HCT116 (cell line): ENCODE data around the gene NFASC. TPM values are rescaled to one million over a fixed set of nuclear protein-coding genes. Genes with fewer than 3 reads are reported as not detected.

Experiments used
- ATAC-seq: fragments of 200-7000 bp; cut with Tn5 transposase; 2 replicates; pipeline ENCODE4 v1.9.1; 2020; ENCODE audit warnings: mild to moderate bottlenecking, moderate library complexity
- BruUV-seq: library from RNA; stranded (reverse); fragments of 400-500 nt; replicated peaks from 2 replicates; lab custom pipeline; 2021; lab: Mats Ljungman, UMichigan
- CTCF ChIA-PET: fragments of 300-600 bp; sonication (Branson Sonifier 250); formaldehyde crosslinking; loops from one replicate; lab custom pipeline; 2021; ENCODE audit warnings: antibody characterized with exemption; lab: Charles Lee
- POLR2A ChIA-PET: fragments of 300-600, 350-600 bp; sonication (Branson Sonifier 250); formaldehyde crosslinking; loops from one replicate; lab custom pipeline; 2021; ENCODE audit warnings: antibody characterized with exemption; lab: Charles Lee
- RAD21 ChIA-PET, 2 experiments: fragments of 300-600 bp; sonication (Branson Sonifier 250); formaldehyde crosslinking; loops; one replicate each; lab custom pipeline; 2023; ENCODE audit warnings: low total read pairs in 2 of 2; ENCODE audit not compliant: uncharacterized antibody in 2 of 2, unreplicated experiment in 2 of 2, low non-redundant PET in 1 of 2; lab: Charles Lee
- DNase-seq: peaks from one replicate; pipeline ENCODE4 v3.0.0-alpha.2; 2010; ENCODE audit warnings: low read depth, low spot score
- H2AFZ ChIP-seq: fragments of 200-600 bp; shearing (Covaris generic), sonication (generic); 2 replicates; pipeline ENCODE4 v1.6.1; 2017; ENCODE audit warnings: low read depth, mixed run types, mixed read lengths, antibody characterized with exemption, low read length; ENCODE audit not compliant: poor library complexity, severe bottlenecking
- H3K27ac ChIP-seq: 2 replicates; pipeline ENCODE4 v1.5.1; 2012; ENCODE audit warnings: low read depth, low read length
- H3K27me3 ChIP-seq: fragments of 200-600 bp; sonication (generic); 2 replicates; pipeline ENCODE4 v1.6.1; 2016; ENCODE audit warnings: mixed run types, low read length, mixed read lengths; ENCODE audit not compliant: insufficient read depth
- H3K36me3 ChIP-seq, 2 experiments: fragments of 200-500 bp in 1 of 2; fragments of 200-600 bp in 1 of 2; sonication (Bioruptor generic) in 1 of 2; sonication (generic) in 1 of 2; 2 replicates each; pipeline versions ENCODE4 v1.5.1 to v1.6.1; 2014 to 2016; ENCODE audit warnings: low read length in 2 of 2, inconsistent platforms in 1 of 2, mixed read lengths in 1 of 2, mixed run types in 1 of 2; ENCODE audit not compliant: insufficient read depth in 2 of 2, control insufficient read depth in 1 of 2
- H3K4me1 ChIP-seq, 2 experiments: fragments of 200-600 bp in 1 of 2; sonication (generic) in 1 of 2; 2 replicates each; pipeline versions ENCODE4 v1.5.1 to v1.6.1; 2012 to 2017; ENCODE audit warnings: low read length in 2 of 2, inconsistent platforms in 1 of 2, mild to moderate bottlenecking in 1 of 2, mixed read lengths in 1 of 2, mixed run types in 1 of 2, moderate library complexity in 1 of 2; ENCODE audit not compliant: insufficient read depth in 2 of 2, control insufficient read depth in 1 of 2
- H3K4me2 ChIP-seq: fragments of 200-600 bp; sonication (generic); 2 replicates; pipeline ENCODE4 v1.6.1; 2017; ENCODE audit warnings: mixed run types, low read length, mixed read lengths
- H3K4me3 ChIP-seq, 2 experiments: fragments of 200-600 bp in 1 of 2; sonication (generic) in 1 of 2; replicated peaks in 1 of 2; 2 replicates each; pipeline ENCODE4 v1.5.1; 2011 to 2016; ENCODE audit warnings: low read length in 2 of 2, control low read depth in 1 of 2, low read depth in 1 of 2, mild to moderate bottlenecking in 1 of 2, mixed read lengths in 1 of 2, mixed run types in 1 of 2
- H3K79me2 ChIP-seq: fragments of 200-600 bp; sonication (generic); 2 replicates; pipeline ENCODE4 v1.6.1; 2017; ENCODE audit warnings: mild to moderate bottlenecking, mixed run types, low read length, moderate library complexity, mixed read lengths; ENCODE audit not compliant: insufficient read depth
- H3K9ac ChIP-seq: fragments of 200-600 bp; sonication (generic); 2 replicates; pipeline ENCODE4 v1.6.1; 2016; ENCODE audit warnings: low read length, mixed read lengths
- H3K9me2 ChIP-seq: fragments of 200-600 bp; sonication (generic), shearing (Covaris generic); 2 replicates; pipeline ENCODE4 v1.6.1; 2017; ENCODE audit warnings: mixed run types, mild to moderate bottlenecking, moderate library complexity; ENCODE audit not compliant: insufficient read depth
- H3K9me3 ChIP-seq, 2 experiments: fragments of 200-500 bp in 1 of 2; fragments of 200-600 bp in 1 of 2; sonication (Bioruptor generic) in 1 of 2; sonication (generic) in 1 of 2; 2 replicates each; pipeline ENCODE4 v1.6.1; 2014 to 2017; ENCODE audit warnings: low read length in 2 of 2, mixed read lengths in 2 of 2, inconsistent platforms in 1 of 2, low read depth in 1 of 2, mild to moderate bottlenecking in 1 of 2, mixed run types in 1 of 2, moderate library complexity in 1 of 2; ENCODE audit not compliant: control insufficient read depth in 1 of 2, insufficient read depth in 1 of 2
- H4K20me1 ChIP-seq: fragments of 200-600 bp; sonication (generic), shearing (Covaris generic); 2 replicates; pipeline ENCODE4 v1.6.1; 2017; ENCODE audit warnings: mixed run types, mild to moderate bottlenecking, moderate library complexity; ENCODE audit not compliant: insufficient read depth
- ATF3 ChIP-seq: IDR thresholded peaks from 2 replicates; pipeline ENCODE4 v1.6.1; 2012
- CTCF ChIP-seq, 3 experiments: fragments of 200-600 bp in 1 of 3; sonication (generic) in 1 of 3; IDR thresholded peaks in 2 of 3; conservative IDR thresholded peaks in 1 of 3; 2 replicates each; pipeline ENCODE4 v1.5.1; 2012 to 2017; ENCODE audit warnings: low read depth in 2 of 3, low read length in 2 of 3, antibody characterized with exemption in 1 of 3, borderline replicate concordance in 1 of 3, control low read depth in 1 of 3, mild to moderate bottlenecking in 1 of 3, mixed read lengths in 1 of 3, mixed run types in 1 of 3, moderate library complexity in 1 of 3; ENCODE audit not compliant: insufficient read depth in 1 of 3
- EGR1 ChIP-seq: IDR thresholded peaks from 2 replicates; pipeline ENCODE4 v1.6.1; 2012; ENCODE audit warnings: low read depth
- ELF1 ChIP-seq: IDR thresholded peaks from 2 replicates; pipeline ENCODE4 v1.6.1; 2012; ENCODE audit warnings: low read depth, borderline replicate concordance
- EZH2 ChIP-seq: fragments of 200-600 bp; sonication (generic); IDR thresholded peaks from 2 replicates; pipeline ENCODE4 v1.6.1; 2017; ENCODE audit warnings: antibody characterized with exemption, mixed run types
- EZH2phosphoT487 ChIP-seq: fragments of 200-600 bp; IDR thresholded peaks from 2 replicates; pipeline ENCODE4 v1.6.1; 2018; ENCODE audit warnings: antibody characterized with exemption, borderline replicate concordance
- FOSL1 ChIP-seq: IDR thresholded peaks from 2 replicates; pipeline ENCODE4 v1.6.1; 2012; ENCODE audit warnings: low read depth
- JUND ChIP-seq: IDR thresholded peaks from 2 replicates; pipeline ENCODE4 v1.6.1; 2012
- POLR2AphosphoS5 ChIP-seq: IDR thresholded peaks from 2 replicates; pipeline ENCODE4 v1.6.1; 2011; ENCODE audit warnings: mild to moderate bottlenecking, low read depth, low read length, moderate library complexity
- REST ChIP-seq: IDR thresholded peaks from 2 replicates; pipeline ENCODE4 v1.6.1; 2012; ENCODE audit warnings: low read depth
- SIN3A ChIP-seq: IDR thresholded peaks from 2 replicates; pipeline ENCODE4 v1.6.1; 2012; ENCODE audit warnings: low read depth
- SRF ChIP-seq: IDR thresholded peaks from 2 replicates; pipeline ENCODE4 v1.6.1; 2012; ENCODE audit warnings: low read depth
- YY1 ChIP-seq: IDR thresholded peaks from 2 replicates; pipeline ENCODE4 v1.6.1; 2011; ENCODE audit warnings: low read length, low read depth, moderate library complexity, mild to moderate bottlenecking; ENCODE audit not compliant: insufficient replicate concordance; ENCODE audit errors: extremely low read depth
- ZBTB33 ChIP-seq: IDR thresholded peaks from 2 replicates; pipeline ENCODE4 v1.6.1; 2011; ENCODE audit warnings: mild to moderate bottlenecking, low read length, moderate library complexity; ENCODE audit not compliant: insufficient replicate concordance; ENCODE audit errors: extremely low read depth
- ZFX ChIP-seq: fragments of 450-650 bp; IDR thresholded peaks from 2 replicates; pipeline ENCODE4 v1.6.1; 2017
- ZNF274 ChIP-seq: fragments of 200-500 bp; sonication (Bioruptor generic); IDR thresholded peaks from 2 replicates; pipeline ENCODE4 v1.6.1; 2014; ENCODE audit warnings: mild to moderate bottlenecking, low read depth, low read length, inconsistent platforms
- intact Hi-C: fragments of 100-400 bp; cut with micrococcal nuclease; formaldehyde crosslinking; loops from 2 replicates; pipeline ENCODE4 v1.10.0; 2022
- total RNA-seq: library from RNA; stranded (reverse); gene quantifications from one replicate; pipeline ENCODE4 v1.2.1, GENCODE V29; 2021; ENCODE audit not compliant: unreplicated experiment

Gene NFASC
- total RNA-seq, 1 experiment from 2014 or later, result 0.57 TPM

- no peak overlapping the region for H3K4me3 ChIP-seq
- POLR2A ChIA-PET, result no interaction called here
- RAD21 ChIA-PET, result no interaction called here
- no TSS peak for BruUV-seq
- no peaks in the 10 kb centered on the region for H3K36me3 ChIP-seq
- H3K4me1 ChIP-seq, result no peaks in the 10 kb centered on the region
- TF ChIP-seq EGR1 (no peak), EZH2 (no peak), JUND (no peak), POLR2AphosphoS5 (no peak), YY1 (no peak), CTCF (IDR thresholded peaks at IDR 0.05 in 2 of 3, conservative IDR thresholded peaks at IDR 0.05 in 1 of 3; ENCODE audit: borderline replicate concordance in 1 of 3, insufficient read depth in 1 of 3, low read depth in 2 of 3, low read length in 2 of 3) (no peak), ATF3 (no peak), SIN3A (no peak), SRF (no peak), ZBTB33 (no peak), EZH2phosphoT487 (no peak), REST (no peak), FOSL1 (no peak), ELF1 (no peak), ZNF274 (no peak), ZFX (no peak)
- CTCF ChIA-PET, result no interaction called here
- no peaks in the 10 kb centered on the region for H4K20me1 ChIP-seq
- ATAC-seq (no peak), DNase-seq (no peak)
- no peaks in the 10 kb centered on the region for H3K9me2 ChIP-seq
- no peak overlapping the region for H3K9ac ChIP-seq
- no peak overlapping the region for H3K27ac ChIP-seq
- no peak overlapping the region for H2AFZ ChIP-seq
- H3K27me3 ChIP-seq, result peaks cover 26% of the 10 kb centered on the region
- no peaks in the 10 kb centered on the region for H3K79me2 ChIP-seq
- no peak overlapping the region for H3K4me2 ChIP-seq
- no peaks in the 10 kb centered on the region for H3K9me3 ChIP-seq
- intact Hi-C loops, result no loop called here
Measured at GRCh38 chr1:204932573-204932909, 61.9 kb downstream of the NFASC start.
